Ureter (tissue), 1 donor: Measurements from ENCODE around the gene DNAJB6. TPM values are rescaled to one million over a fixed set of nuclear protein-coding genes. Genes with fewer than 3 reads are reported as not detected.

Experiments
- DNase-seq: peaks from one replicate; pipeline ENCODE4 v3.0.0-alpha.2; 2020; ENCODE audit warnings: low spot score
- total RNA-seq: library from RNA; stranded (reverse); gene quantifications from one replicate; pipeline ENCODE4 v1.2.4, GENCODE V29; 2023
- donor health status: DM: yes; HTN: yes; CAD: no.

Gene DNAJB6
- total RNA-seq, 1 donor from 2014 or later = 103 TPM

GRCh38 chr7:157466867-157467261 is 130.1 kb downstream of the DNAJB6 start:
- peak; percentile 20 for DNase-seq

Other genes with a start within 250 kb of the DNAJB6 start
- gene UBE3C, start 198.1 kb upstream of the DNAJB6 start, total RNA-seq = 81.7 TPM